ENCODE results near the gene NAT14. TPM values are rescaled to one million over a fixed set of nuclear protein-coding genes. Genes with fewer than 3 reads are reported as not detected.
A peak's percentile ranks its signal among the peaks of the same experiment; 100 is the strongest.

Gene NAT14
- 10 to 100 TPM; 14.6 to 23.2 TPM for total RNA-seq

GRCh38 chr19:55484593-55485438 is at the start of gene NAT14:
Gene NAT14, plus strand, starts transcription at chr19:55485188. Its CDS starts 521 bp downstream, at chr19:55485709.
- no peaks in the 10 kb centered on the region for H3K27me3 Mint-ChIP-seq
- peak; percentile 72 for DNase-seq
- peaks cover 8% of the 10 kb centered on the region for H3K4me1 Mint-ChIP-seq
- peak within 1 kb of the TSS; percentile 70 for H3K27ac Mint-ChIP-seq
- ATAC-seq, result peak; percentile 74
- CTCF ChIA-PET, result interaction anchor here (0.7 to 5.2 kb wide), 8 partner anchors 8 to 344 kb away, joined by 3 to 42 read pairs (median 4); partner anchors contain the start of gene ZNF628
- peak within 1 kb of the TSS; percentile 73 for H3K4me3 Mint-ChIP-seq
- H3K36me3 Mint-ChIP-seq, result peaks cover 2% of the 10 kb centered on the region
- H3K9me3 Mint-ChIP-seq (ENCODE audit: low read depth), result no peaks in the 10 kb centered on the region

- no peak overlapping the region for H3K27ac Mint-ChIP-seq
- H3K36me3 Mint-ChIP-seq, result no peaks in the 10 kb centered on the region
- peaks cover 44% of the 10 kb centered on the region for H3K27me3 Mint-ChIP-seq
- H3K4me3 Mint-ChIP-seq, result no peak overlapping the region
- CTCF ChIA-PET, result interaction anchor here (0.6 to 1.5 kb wide), 3 partner anchors 15 to 67 kb away, joined by 3 to 5 read pairs (median 3); no protein-coding TSS in a partner anchor
- H3K4me1 Mint-ChIP-seq, result peaks cover 12% of the 10 kb centered on the region
- no peak for DNase-seq
- H3K9me3 Mint-ChIP-seq (ENCODE audit: low read depth), result no peaks in the 10 kb centered on the region
- ATAC-seq, result no peak
Observed at GRCh38 chr19:55436847-55437246, 48.1 kb upstream of the NAT14 start.

- Mint-ChIP-seq H3K4me1 (peaks cover 13% of the 10 kb centered on the region), H3K27ac (no peak overlapping the region), H3K27me3 (peaks cover 42% of the 10 kb centered on the region), H3K9me3 (ENCODE audit: low read depth) (no peaks in the 10 kb centered on the region), H3K36me3 (no peaks in the 10 kb centered on the region), H3K4me3 (no peak overlapping the region)
- ATAC-seq, result peak; percentile 45
- CTCF ChIA-PET, result interaction anchor here (0.6 to 1.5 kb wide), 3 partner anchors 14 to 66 kb away, joined by 3 to 5 read pairs (median 3); no protein-coding TSS in a partner anchor
- no peak for DNase-seq
Observed at GRCh38 chr19:55437410-55437809, 47.6 kb upstream of the NAT14 start.

- no peaks in the 10 kb centered on the region for H3K36me3 Mint-ChIP-seq
- CTCF ChIA-PET, result interaction anchor here (1.3 kb wide), 1 partner anchor 14 kb away, joined by 4 read pairs; no protein-coding TSS in a partner anchor
- H3K9me3 Mint-ChIP-seq (ENCODE audit: low read depth), result no peaks in the 10 kb centered on the region
Observed at GRCh38 chr19:55439052-55439451, 45.9 kb upstream of the NAT14 start.

GRCh38 chr19:55440411-55441105 is 44.4 kb upstream of the NAT14 start:
- DNase-seq, result no peak
- Mint-ChIP-seq H3K9me3 (ENCODE audit: low read depth) (no peaks in the 10 kb centered on the region), H3K4me3 (no peak overlapping the region), H3K27me3 (peaks cover 65% of the 10 kb centered on the region), H3K27ac (peak overlapping the region; percentile 52), H3K36me3 (no peaks in the 10 kb centered on the region), H3K4me1 (peaks cover 13% of the 10 kb centered on the region)
- peak; percentile 37 for ATAC-seq
- CTCF ChIA-PET, result no interaction called here

More at GRCh38 chr19:55439052-55439451, 45.9 kb upstream of the NAT14 start:
- no peak for DNase-seq
- Mint-ChIP-seq H3K4me3 (no peak overlapping the region), H3K4me1 (peaks cover 13% of the 10 kb centered on the region), H3K27me3 (peaks cover 52% of the 10 kb centered on the region), H3K27ac (no peak overlapping the region)
- ATAC-seq, result no peak

- CTCF ChIA-PET, result no interaction called here
Observed at GRCh38 chr19:55441319-55441691, 43.7 kb upstream of the NAT14 start.

GRCh38 chr19:55441692-55442321 is 43.2 kb upstream of the NAT14 start:
- H3K27me3 Mint-ChIP-seq, result peaks cover 66% of the 10 kb centered on the region
- no peaks in the 10 kb centered on the region for H3K36me3 Mint-ChIP-seq
- H3K9me3 Mint-ChIP-seq (ENCODE audit: low read depth), result no peaks in the 10 kb centered on the region
- no peak for DNase-seq
- ATAC-seq, result no peak
- peaks cover 13% of the 10 kb centered on the region for H3K4me1 Mint-ChIP-seq
- CTCF ChIA-PET, result no interaction called here
- H3K4me3 Mint-ChIP-seq, result no peak overlapping the region
- no peak overlapping the region for H3K27ac Mint-ChIP-seq

More at GRCh38 chr19:55441319-55441691, 43.7 kb upstream of the NAT14 start:
- ATAC-seq, result no peak
- H3K27me3 Mint-ChIP-seq, result peaks cover 69% of the 10 kb centered on the region
- DNase-seq, result no peak
- H3K4me1 Mint-ChIP-seq, result peaks cover 13% of the 10 kb centered on the region
- H3K4me3 Mint-ChIP-seq, result no peak overlapping the region
- no peaks in the 10 kb centered on the region for H3K36me3 Mint-ChIP-seq
- H3K27ac Mint-ChIP-seq, result peak overlapping the region; percentile 52
- no peaks in the 10 kb centered on the region for H3K9me3 Mint-ChIP-seq (ENCODE audit: low read depth)

- no peak for DNase-seq
- Mint-ChIP-seq H3K36me3 (no peaks in the 10 kb centered on the region), H3K27ac (no peak overlapping the region), H3K9me3 (ENCODE audit: low read depth) (no peaks in the 10 kb centered on the region), H3K4me3 (no peak overlapping the region), H3K27me3 (peaks cover 61% of the 10 kb centered on the region), H3K4me1 (peaks cover 13% of the 10 kb centered on the region)
- CTCF ChIA-PET, result no interaction called here
- no peak for ATAC-seq
Observed at GRCh38 chr19:55442372-55442961, 42.5 kb upstream of the NAT14 start.

- no peaks in the 10 kb centered on the region for H3K9me3 Mint-ChIP-seq (ENCODE audit: low read depth)
- peaks cover 13% of the 10 kb centered on the region for H3K4me1 Mint-ChIP-seq
- no peak within 1 kb of the TSS for H3K27ac Mint-ChIP-seq
- peaks cover 60% of the 10 kb centered on the region for H3K27me3 Mint-ChIP-seq
- H3K4me3 Mint-ChIP-seq, result no peak within 1 kb of the TSS
- DNase-seq (no peak), ATAC-seq (no peak)
- H3K36me3 Mint-ChIP-seq, result no peaks in the 10 kb centered on the region
- CTCF ChIA-PET, result no interaction called here
Observed at GRCh38 chr19:55443045-55443823, 41.8 kb upstream of the NAT14 start, which contains the start of gene SHISA7. Gene SHISA7, minus strand, starts transcription at chr19:55443300. Its CDS starts 437 bp downstream, at chr19:55442863.

GRCh38 chr19:55443824-55444480 is 41.0 kb upstream of the NAT14 start:
- ATAC-seq (no peak), DNase-seq (no peak)
- Mint-ChIP-seq H3K27ac (no peak overlapping the region), H3K27me3 (peaks cover 58% of the 10 kb centered on the region), H3K36me3 (no peaks in the 10 kb centered on the region), H3K4me3 (no peak overlapping the region), H3K4me1 (peaks cover 13% of the 10 kb centered on the region), H3K9me3 (ENCODE audit: low read depth) (no peaks in the 10 kb centered on the region)
- CTCF ChIA-PET, result interaction anchor here (1.0 kb wide), 1 partner anchor 10 kb away, joined by 3 read pairs; no protein-coding TSS in a partner anchor

GRCh38 chr19:55444646-55445045 is 40.3 kb upstream of the NAT14 start:
- Mint-ChIP-seq H3K27me3 (peaks cover 51% of the 10 kb centered on the region), H3K4me3 (no peak overlapping the region), H3K9me3 (ENCODE audit: low read depth) (no peaks in the 10 kb centered on the region), H3K4me1 (peaks cover 13% of the 10 kb centered on the region), H3K36me3 (no peaks in the 10 kb centered on the region), H3K27ac (no peak overlapping the region)
- CTCF ChIA-PET, result interaction anchor here (1.0 kb wide), 1 partner anchor 9 kb away, joined by 3 read pairs; no protein-coding TSS in a partner anchor
- ATAC-seq (no peak), DNase-seq (no peak)

- H3K4me1 Mint-ChIP-seq, result peaks cover 9% of the 10 kb centered on the region
- no peak overlapping the region for H3K4me3 Mint-ChIP-seq
- peaks cover 51% of the 10 kb centered on the region for H3K27me3 Mint-ChIP-seq
Observed at GRCh38 chr19:55446060-55446459, 38.9 kb upstream of the NAT14 start.

More at GRCh38 chr19:55446060-55446459, 38.9 kb upstream of the NAT14 start:
- no peak for DNase-seq
- Mint-ChIP-seq H3K27ac (no peak overlapping the region), H3K9me3 (ENCODE audit: low read depth) (no peaks in the 10 kb centered on the region), H3K36me3 (no peaks in the 10 kb centered on the region)
- CTCF ChIA-PET, result no interaction called here
- no peak for ATAC-seq

All from activated CD8-positive, alpha-beta memory T cell treated with anti-CD3 and anti-CD28 coated beads, Interleukin-2, amount 10 ng/mL, durations not matched to agents 7 days and 5 days (primary cell).